ENCODE measurements around the gene ARHGAP24. TPM values are rescaled to one million over a fixed set of nuclear protein-coding genes. Genes with fewer than 3 reads are reported as not detected.

Gene ARHGAP24
- total RNA-seq, 4 donors from 2014 or later: 12.1 to 60.8 (median 18.9) TPM

DNA sequence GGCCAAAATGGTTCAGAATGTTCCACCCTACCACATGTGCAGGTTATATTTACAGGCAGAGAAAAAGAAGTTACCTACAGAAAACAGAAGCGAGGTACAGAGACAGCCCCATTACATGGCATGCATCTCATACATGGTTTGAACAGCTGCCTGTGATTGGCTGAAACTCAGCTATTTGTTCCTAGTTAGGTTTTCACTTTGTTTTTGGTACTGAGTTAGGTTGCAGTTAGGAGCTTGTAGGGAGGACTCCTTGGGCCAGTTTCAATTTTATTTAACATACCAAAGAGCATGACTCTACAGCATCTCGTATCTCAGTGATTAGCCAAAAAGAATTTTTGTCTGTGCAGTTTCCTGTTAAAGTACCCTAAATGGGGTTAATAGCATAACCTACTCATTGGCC lies 492.9 kb downstream of the ARHGAP24 start:
- Histone ChIP-seq H3K4me3 (no peak overlapping the region), H3K27me3 (no peaks in the 10 kb centered on the region), H3K9me3 (no peaks in the 10 kb centered on the region), H3K27ac (no peak overlapping the region), H3K36me3 (no peaks in the 10 kb centered on the region), H3K4me1 (no peaks in the 10 kb centered on the region)
- no peak for TF ChIP-seq POLR2A (IDR thresholded peaks at IDR 0.05)
- TF ChIP-seq, protein P1, sequence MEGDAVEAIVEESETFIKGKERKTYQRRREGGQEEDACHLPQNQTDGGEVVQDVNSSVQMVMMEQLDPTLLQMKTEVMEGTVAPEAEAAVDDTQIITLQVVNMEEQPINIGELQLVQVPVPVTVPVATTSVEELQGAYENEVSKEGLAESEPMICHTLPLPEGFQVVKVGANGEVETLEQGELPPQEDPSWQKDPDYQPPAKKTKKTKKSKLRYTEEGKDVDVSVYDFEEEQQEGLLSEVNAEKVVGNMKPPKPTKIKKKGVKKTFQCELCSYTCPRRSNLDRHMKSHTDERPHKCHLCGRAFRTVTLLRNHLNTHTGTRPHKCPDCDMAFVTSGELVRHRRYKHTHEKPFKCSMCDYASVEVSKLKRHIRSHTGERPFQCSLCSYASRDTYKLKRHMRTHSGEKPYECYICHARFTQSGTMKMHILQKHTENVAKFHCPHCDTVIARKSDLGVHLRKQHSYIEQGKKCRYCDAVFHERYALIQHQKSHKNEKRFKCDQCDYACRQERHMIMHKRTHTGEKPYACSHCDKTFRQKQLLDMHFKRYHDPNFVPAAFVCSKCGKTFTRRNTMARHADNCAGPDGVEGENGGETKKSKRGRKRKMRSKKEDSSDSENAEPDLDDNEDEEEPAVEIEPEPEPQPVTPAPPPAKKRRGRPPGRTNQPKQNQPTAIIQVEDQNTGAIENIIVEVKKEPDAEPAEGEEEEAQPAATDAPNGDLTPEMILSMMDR (IDR thresholded peaks at IDR 0.05): no peak
- intact Hi-C loops (cut with DNase I; ENCODE audit: low total_unique reads): no loop called here
- DNase-seq: no peak

DNA sequence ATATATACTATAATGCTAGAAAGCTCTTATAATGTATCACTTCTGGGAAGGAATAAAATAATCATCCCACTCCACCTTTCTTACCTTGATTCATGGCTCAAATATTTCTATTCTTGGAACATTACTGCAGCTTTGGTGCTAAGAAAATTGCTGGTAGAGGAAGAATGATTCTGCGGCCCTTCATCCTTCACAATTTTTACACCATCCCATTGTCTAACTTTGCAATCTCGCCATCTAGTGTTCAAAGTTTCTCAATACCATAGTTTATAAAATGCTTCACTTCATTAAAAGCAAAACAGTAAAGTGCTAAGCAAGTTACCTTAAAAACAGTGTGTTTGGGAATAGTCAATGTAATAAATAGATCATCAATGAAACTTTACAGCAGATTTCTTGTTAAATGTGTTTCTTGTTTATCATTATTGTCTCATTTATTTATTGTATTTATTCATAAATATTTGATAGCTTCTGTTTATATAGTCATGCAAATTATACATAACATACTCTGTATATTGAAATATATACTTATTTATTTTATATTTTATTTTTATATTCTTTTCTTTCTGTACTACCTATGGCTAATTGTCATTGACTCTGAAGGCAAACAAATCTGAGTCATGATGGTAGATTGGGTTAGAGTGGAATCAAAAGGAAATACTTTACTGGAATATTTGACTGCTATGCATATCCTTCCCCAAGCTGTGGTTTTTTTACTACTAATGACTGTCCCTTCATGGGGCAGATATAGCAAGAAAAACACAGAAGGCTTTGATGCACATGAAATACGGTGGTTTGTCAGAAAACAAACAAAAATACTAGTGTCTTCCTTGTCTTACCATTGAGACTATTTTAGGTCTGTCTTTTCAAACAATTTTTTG lies 494.2 kb downstream of the ARHGAP24 start:
- no peak overlapping the region for H3K27ac ChIP-seq
- no peaks in the 10 kb centered on the region for H3K4me1 ChIP-seq
- no peak overlapping the region for H3K4me3 ChIP-seq
- no peak for TF ChIP-seq POLR2A (IDR thresholded peaks at IDR 0.05)
- TF ChIP-seq, protein P1 (IDR thresholded peaks at IDR 0.05): peak; percentile 51 to 69 (median 58)
- DNase-seq: no peak
- H3K27me3 ChIP-seq: no peaks in the 10 kb centered on the region
- H3K36me3 ChIP-seq: no peaks in the 10 kb centered on the region
- intact Hi-C loops (cut with DNase I; ENCODE audit: low total_unique reads): no loop called here
- H3K9me3 ChIP-seq: no peaks in the 10 kb centered on the region

DNA sequence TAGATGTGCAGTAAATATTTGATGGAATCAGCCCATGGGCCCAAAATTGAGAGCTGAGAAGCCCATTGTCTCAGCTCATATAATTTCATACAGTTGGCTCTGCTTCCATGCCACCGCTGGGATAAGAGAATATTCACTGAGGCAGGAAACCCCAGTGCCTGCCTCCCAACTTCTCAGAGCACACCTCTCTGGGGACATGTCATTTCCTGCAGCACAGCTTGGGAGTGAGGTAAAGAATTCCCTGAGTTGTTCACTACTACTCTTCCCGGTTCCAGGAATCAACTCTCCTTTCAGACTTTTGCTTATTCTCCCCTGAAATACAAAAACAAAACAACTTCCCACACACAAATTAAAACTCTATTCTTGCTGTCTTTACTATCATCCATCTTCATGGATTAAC lies 495.6 kb downstream of the ARHGAP24 start:
- H3K36me3 ChIP-seq: no peaks in the 10 kb centered on the region
- TF ChIP-seq, protein P1 (IDR thresholded peaks at IDR 0.05): no peak
- TF ChIP-seq POLR2A (IDR thresholded peaks at IDR 0.05): no peak
- H3K27me3 ChIP-seq: no peaks in the 10 kb centered on the region
- no peaks in the 10 kb centered on the region for H3K4me1 ChIP-seq
- no peak overlapping the region for H3K27ac ChIP-seq
- no peak overlapping the region for H3K4me3 ChIP-seq
- no peaks in the 10 kb centered on the region for H3K9me3 ChIP-seq
- intact Hi-C loops (cut with DNase I; ENCODE audit: low total_unique reads): no loop called here
- no peak for DNase-seq

- no peak overlapping the region for H3K27ac ChIP-seq
- no peak overlapping the region for H3K4me3 ChIP-seq
- no peaks in the 10 kb centered on the region for H3K36me3 ChIP-seq
- TF ChIP-seq, protein P1 (IDR thresholded peaks at IDR 0.05): no peak
- TF ChIP-seq POLR2A (IDR thresholded peaks at IDR 0.05): no peak
- DNase-seq: no peak
- no peaks in the 10 kb centered on the region for H3K4me1 ChIP-seq
- no peaks in the 10 kb centered on the region for H3K9me3 ChIP-seq
- intact Hi-C loops (cut with DNase I; ENCODE audit: low total_unique reads): no loop called here
- H3K27me3 ChIP-seq: no peaks in the 10 kb centered on the region
Observed at GRCh38 chr4:85979276-85979675, 504.3 kb downstream of the ARHGAP24 start.

- Histone ChIP-seq H3K4me3 (no peak overlapping the region), H3K9me3 (no peaks in the 10 kb centered on the region), H3K27ac (no peak overlapping the region), H3K27me3 (no peaks in the 10 kb centered on the region), H3K36me3 (no peaks in the 10 kb centered on the region), H3K4me1 (no peaks in the 10 kb centered on the region)
- no peak for TF ChIP-seq POLR2A (IDR thresholded peaks at IDR 0.05)
- TF ChIP-seq, protein P1 (IDR thresholded peaks at IDR 0.05): no peak
- DNase-seq: no peak
- intact Hi-C loops (cut with DNase I; ENCODE audit: low total_unique reads): no loop called here
Observed at GRCh38 chr4:85986266-85986665, 511.3 kb downstream of the ARHGAP24 start.
